ENCODE results near the gene OVAAL.

Gene OVAAL

GRCh38 chr1:180572760-180573159 is 14.0 kb downstream of the OVAAL start:
- no peak for DNase-seq

DNA sequence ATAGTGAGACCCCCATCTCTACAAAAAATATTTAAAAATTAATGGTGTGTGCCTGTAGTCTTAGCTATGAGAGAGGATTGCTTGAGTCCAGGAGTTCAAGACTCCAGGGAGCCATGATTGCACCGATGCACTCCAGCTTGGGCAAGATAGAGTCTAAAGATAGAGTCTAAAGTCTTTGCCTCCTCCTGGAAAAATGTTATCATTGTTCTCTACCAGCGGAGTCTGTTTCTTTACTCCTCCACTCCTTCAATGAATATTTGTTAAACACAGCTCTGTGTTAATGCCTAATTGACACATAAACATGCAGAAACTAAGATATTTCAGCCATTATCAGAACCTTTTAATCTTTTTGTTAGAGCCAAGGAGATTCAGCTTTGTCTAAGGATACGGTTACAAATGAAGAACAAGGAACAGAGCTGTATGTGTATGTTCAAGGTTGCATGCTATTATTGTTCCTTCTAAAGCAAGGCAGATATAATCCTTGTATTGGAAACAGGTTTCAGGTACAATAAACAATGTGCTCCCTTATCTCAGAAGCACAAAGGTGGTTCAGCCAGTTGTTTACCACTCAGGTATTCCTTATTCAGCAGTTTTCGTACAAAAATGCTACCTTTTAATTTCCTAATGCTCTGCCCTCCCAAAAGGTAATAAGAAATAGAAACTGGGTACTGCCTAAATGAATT is 15.4 kb downstream of the OVAAL start:
- no peak for DNase-seq

GRCh38 chr1:180577361-180577760 is 18.6 kb downstream of the OVAAL start:
- DNase-seq: no peak

DNA sequence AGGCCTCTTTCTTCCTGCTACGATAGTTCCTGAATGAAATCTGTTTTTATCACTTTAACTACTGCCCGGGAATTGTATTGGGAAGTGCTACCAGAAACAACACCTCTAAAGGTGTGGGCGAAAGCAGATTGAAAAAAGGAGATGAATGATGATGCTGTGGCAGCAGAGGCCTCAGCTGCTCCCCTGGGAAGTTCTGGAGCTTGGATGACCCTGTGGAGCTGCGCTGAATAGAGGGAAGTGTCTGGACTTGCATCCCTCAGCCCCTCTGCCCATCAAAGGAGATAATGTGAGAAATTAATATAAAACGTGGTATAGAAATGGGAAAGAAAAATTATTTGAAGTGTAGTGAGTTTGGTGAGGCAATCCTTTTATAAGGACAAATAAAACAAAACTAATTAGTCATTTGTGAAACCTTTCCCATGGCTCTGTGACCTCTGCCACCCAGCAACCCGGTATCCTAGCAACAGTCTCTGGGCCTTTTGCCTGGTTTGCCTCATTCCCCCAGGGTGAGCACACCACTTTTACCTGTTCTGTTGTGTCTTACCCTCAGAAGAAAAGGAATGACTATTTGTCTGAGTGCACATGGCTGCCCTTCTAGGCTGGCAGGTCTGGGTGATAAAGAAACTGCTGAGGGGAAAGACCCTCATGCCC is 21.3 kb downstream of the OVAAL start:
- peak; percentile 12 for DNase-seq

DNA sequence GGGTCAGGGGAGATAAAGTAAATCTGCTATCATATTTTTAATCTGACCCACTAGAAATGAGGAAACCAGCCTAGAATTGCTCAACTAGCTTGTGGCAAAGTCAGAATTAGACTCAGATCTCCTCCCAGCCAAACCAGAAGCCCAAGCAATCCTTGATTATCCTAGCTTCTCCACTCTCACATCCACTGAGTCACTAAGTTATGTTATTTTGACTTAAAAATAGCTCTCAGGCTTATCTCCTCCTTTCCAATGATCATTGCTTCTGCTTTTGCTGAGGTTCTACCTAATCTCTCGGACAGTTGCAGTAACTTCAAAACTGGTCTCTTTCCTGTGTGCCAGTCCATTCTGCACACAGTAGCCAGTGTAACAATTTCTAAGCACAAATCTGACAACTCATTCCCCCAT is 22.9 kb downstream of the OVAAL start:
- DNase-seq: no peak

DNA sequence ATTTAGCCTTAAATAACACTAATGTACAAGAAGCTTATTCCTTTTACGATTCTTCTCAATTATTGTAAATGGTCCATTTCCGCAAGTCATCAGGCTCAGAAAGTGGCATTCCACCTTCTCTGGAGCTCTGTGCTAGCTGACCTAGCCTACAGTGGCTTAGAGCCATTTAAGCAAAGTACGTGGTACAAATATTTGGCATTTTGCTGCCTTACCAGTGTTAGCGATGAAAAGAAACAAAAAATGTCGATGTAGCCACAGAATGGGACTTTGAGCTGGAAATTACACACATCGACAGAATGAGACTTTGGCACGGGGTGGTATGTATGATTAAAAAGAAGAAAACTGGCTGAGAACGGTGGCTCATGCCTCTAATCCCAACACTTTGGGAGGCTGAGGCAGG is 26.1 kb downstream of the OVAAL start:
- DNase-seq: no peak

GRCh38 chr1:180585994-180586359 is 27.2 kb downstream of the OVAAL start:
- DNase-seq: no peak

GRCh38 chr1:180586671-180587155 is 27.9 kb downstream of the OVAAL start:
- DNase-seq: peak; percentile 95

DNA sequence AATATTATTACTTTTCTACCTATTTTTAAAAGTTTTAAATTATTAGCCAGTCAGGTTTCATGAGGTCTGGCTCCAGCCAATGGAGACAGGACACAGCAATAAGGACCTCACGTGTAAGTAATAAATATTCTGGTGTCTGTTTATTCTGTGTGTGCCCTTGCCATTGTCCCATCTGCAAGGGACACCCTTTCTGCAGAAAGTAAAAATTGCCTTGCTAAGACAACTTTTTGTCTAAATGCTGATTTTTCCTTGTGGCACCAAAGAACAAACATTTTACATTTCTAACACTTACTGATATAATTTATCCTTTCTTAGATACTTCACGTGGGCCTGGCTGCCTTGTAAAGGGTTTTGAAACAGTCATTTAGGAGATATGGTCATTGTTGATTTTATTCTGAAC is 29.4 kb downstream of the OVAAL start:
- no peak for DNase-seq

GRCh38 chr1:180590889-180591288 is 32.1 kb downstream of the OVAAL start:
- DNase-seq: no peak

DNA sequence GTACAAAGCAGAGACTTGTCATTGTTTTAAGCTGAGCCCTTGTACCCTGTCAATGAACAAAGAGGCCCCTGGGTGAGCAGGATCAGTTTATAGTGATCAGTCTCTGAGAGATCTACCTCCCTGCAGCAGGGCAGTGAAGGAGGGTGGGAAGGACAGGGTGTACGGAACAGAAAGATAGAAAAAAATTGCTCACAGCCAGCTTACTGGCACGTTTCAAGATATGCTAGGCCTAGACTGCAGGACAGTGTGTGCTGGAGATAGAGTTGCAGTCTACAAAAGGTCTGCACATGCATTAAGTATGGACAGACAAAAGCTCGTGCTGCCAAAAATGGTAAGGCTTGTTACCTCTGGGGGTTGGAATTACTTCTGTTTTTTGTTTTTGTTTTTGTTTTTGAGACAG is 34.6 kb downstream of the OVAAL start:
- DNase-seq: no peak

GRCh38 chr1:180594723-180595122 is 36.0 kb downstream of the OVAAL start:
- DNase-seq: peak; percentile 37

- no peak for DNase-seq
Observed at GRCh38 chr1:180595966-180596365, 37.2 kb downstream of the OVAAL start.

- DNase-seq: no peak
Observed at GRCh38 chr1:180597520-180597919, 38.8 kb downstream of the OVAAL start.

DNA sequence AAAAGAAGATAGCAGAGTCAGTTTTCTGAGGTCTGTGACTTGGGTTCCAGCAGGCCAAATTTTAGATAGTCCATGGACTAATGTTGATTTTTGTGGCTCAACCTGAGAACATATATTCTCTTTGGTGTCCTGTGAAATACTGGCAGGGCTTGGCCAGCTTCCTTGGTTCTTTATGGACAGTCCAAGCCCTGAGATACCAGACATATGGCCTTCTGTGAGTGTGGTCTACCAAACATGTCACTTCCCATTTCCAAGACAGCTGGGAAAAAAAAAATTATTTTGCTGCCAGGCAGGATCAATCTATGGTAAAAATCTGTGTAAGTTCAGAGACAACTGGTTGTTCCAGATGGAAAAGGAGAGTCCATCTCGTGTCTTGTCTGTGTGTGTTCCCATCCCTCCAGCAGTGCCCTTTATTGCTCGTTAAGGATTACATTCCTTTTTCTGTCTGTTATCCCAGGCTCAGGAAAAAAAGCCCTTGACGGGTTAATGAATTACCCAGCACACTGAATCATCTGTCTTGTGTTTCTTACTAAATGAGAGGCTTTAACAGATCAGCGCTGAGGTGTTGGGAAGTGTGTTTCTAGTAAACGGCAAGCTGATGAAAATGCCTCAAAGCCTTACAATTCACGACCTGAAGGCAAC is 39.7 kb downstream of the OVAAL start:
- DNase-seq: no peak

DNA sequence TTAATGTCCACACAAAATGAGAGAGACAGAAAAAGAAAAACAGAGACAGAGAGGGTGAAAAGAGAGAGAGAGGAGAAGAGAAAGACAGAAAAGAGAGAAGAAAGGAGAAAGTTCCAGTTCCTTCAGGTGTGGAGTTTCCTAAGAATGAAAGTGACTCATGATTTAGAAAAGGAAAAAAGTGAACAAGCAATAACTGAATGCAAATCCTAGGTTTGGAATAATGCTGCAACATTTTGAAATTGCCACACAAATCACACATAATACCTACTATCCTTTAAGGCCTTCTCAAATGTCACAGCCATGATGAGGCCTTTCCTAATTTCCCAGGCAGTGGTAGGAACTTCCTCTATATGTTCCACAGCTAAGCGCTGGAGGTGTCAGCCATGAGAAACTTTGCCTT is 41.6 kb downstream of the OVAAL start:
- no peak for DNase-seq

DNA sequence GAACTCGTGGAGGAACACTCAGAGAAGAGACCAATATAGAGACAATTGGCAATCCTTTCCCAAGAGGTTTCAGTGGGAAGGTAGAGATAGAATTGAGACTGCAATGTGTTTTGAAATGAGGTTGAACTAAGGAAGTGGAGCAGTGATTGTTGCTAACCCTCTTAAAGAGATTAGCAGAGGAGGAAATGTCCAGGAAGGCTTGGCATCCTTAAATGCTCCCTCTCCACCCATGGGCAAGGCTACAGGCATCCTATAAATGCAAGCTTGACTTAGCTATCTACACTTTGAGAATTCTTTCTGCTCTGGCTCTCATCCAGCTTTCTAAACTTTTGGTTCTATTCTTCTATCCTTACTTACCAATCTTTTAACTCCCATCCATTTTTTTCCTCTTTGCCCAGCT is 42.7 kb downstream of the OVAAL start:
- no peak for DNase-seq

DNA sequence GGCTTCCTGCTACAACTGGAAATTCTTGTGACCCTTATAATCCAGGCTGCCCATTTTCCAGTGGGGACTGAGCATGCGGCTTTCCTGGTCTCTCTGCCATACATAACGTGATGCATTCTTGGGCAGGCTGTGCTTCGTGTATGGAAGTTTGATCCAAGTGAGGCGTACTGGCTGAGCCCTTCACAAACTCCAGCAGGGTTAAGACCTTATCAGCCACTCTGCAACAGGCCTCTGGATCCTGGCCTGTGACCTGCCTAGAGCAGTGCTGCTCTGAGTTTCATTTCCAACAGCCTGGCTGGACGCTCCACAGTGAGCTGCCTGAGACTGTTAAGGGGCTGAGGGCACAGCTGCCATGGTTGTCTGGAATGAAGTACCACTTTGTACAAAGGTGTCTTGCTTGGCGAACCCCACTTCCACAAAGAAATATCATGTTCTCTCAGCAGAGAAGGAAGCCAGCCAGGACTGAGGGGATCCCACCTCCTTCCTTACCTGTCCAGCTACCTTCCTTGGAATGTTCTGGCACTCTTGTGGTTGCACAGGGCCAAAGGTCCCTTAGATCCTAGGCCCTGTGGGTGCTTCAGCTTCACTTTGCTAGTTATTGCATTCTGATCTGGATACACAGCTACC is 44.6 kb downstream of the OVAAL start:
- no peak for DNase-seq

DNA sequence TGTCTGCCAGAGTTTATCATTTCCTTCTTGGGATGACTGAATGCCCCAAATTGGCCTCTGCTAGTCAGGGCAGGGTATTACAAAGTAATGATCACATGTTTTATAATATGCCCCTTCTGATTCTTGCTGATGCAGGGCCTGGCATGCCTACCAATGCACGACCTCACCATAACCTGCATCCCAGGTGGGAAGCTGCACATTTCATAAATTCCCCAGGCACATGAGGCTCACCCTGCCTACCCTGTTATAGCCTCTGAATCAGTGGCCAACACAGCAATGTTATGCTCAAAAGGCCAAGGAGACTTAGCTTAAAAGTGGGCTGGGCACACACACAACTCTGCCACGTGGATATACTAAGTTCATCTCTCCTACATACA is 45.1 kb downstream of the OVAAL start:
- DNase-seq: no peak

DNA sequence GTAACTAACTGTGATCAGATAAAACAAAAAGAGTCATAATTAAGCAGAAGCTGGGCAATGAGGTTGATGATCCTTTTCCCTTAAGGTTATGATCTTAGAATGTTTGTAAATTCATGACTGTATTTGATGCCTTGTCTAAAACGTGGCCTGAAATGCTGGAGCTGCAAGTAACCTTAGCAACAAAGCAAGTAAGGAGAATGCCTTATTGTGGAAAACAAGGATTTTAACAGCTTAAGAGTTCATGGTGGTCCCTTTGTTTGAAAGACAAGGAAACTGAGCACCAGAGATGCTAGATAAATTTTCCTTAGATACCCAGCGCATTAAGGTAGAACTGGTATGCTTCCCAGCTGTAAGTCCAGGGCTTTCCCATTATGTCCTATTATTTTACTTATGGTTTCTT is 47.4 kb downstream of the OVAAL start:
- no peak for DNase-seq

DNA sequence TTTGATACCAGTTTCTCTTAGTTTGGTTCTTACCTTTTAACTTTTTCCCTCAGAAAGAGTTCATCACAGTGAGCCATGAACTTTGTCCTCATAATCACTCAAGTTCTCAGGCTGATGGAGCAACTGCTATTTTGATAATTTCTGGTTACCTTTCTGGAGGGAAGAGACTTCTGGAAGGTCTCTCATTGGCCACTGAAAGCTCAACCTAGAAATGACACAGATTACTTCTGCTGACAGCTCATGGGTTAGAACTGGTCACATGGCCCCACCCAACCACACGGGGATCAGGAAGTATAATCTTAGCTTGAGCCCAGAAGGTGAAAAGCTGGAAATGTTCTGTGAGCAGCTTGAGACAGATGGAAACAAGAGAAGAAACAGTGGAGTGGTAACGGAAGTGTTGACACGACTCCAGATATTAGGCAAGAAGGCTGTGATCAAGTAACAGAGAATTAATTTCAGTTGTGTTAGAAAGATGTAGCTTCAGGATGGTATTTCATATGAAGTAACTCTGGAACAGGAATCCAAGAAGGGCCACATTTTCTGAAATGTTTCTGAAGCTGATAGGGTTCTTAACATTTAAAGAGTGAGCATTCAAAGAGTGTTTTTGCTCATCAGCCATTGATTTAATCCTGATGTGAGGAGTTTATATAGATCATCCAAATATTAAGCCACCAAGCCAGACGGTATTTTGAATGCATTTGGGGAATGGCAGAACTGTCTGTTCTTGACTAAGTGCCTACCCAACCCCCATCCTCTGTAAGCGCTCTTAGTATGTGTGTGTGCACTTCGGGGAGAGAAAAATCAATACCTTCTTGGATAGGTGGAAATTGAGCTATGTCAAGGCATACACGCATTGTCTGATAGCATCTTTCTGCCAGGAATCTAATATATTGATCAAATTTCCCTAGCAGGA is 51.1 kb downstream of the OVAAL start:
- no peak for DNase-seq

GRCh38 chr1:180610556-180611015 is 51.8 kb downstream of the OVAAL start:
- DNase-seq: no peak

Measured in NCI-H1105 treated with DMSO at 0.1 percent for 48 hours (cell line).